ENCODE results near the gene LGI4.

LGI4 gene

GRCh38 chr19:35149463-35149862 lies 14.6 kb upstream of the LGI4 start:
- DNase-seq (ENCODE audit: extremely low read depth, low read depth), result no peak
- H3K4me3 ChIP-seq (replicated peaks; ENCODE audit: low read depth, low read length), result no peak overlapping the region
- TF ChIP-seq CTCF (IDR thresholded peaks at IDR 0.05; ENCODE audit: low read depth, low read length, missing control alignments), result no peak

GRCh38 chr19:35146746-35147459 lies 12.0 kb upstream of the LGI4 start:
- DNase-seq (ENCODE audit: extremely low read depth, low read depth), result no peak

GRCh38 chr19:35144600-35145436 lies 10.0 kb upstream of the LGI4 start:
- no peak for TF ChIP-seq CTCF (IDR thresholded peaks at IDR 0.05; ENCODE audit: low read depth, low read length, missing control alignments)
- no peak overlapping the region for H3K4me3 ChIP-seq (replicated peaks; ENCODE audit: low read depth, low read length)
- no peak for DNase-seq (ENCODE audit: extremely low read depth, low read depth)

More at GRCh38 chr19:35146746-35147459, 12.0 kb upstream of the LGI4 start:
- no peak for TF ChIP-seq CTCF (IDR thresholded peaks at IDR 0.05; ENCODE audit: low read depth, low read length, missing control alignments)
- no peak overlapping the region for H3K4me3 ChIP-seq (replicated peaks; ENCODE audit: low read depth, low read length)

- no peak for TF ChIP-seq CTCF (IDR thresholded peaks at IDR 0.05; ENCODE audit: low read depth, low read length, missing control alignments)
- H3K4me3 ChIP-seq (replicated peaks; ENCODE audit: low read depth, low read length), result no peak overlapping the region
These were observed 9.4 kb upstream of the LGI4 start for GRCh38 chr19:35144259-35144599.

GRCh38 chr19:35143818-35144217 lies 9.0 kb upstream of the LGI4 start:
- H3K4me3 ChIP-seq (replicated peaks; ENCODE audit: low read depth, low read length), result no peak overlapping the region
- no peak for TF ChIP-seq CTCF (IDR thresholded peaks at IDR 0.05; ENCODE audit: low read depth, low read length, missing control alignments)
- DNase-seq (ENCODE audit: extremely low read depth, low read depth), result no peak

More at GRCh38 chr19:35144259-35144599, 9.4 kb upstream of the LGI4 start:
- DNase-seq (ENCODE audit: extremely low read depth, low read depth), result no peak

- H3K4me3 ChIP-seq (replicated peaks; ENCODE audit: low read depth, low read length), result no peak within 1 kb of the TSS
These were observed 8.4 kb upstream of the LGI4 start, which contains the start of gene FXYD7 for GRCh38 chr19:35143231-35143715. FXYD7 (plus strand) TSS chr19:35143255; CDS start chr19:35143334, 79 bp downstream.

More at GRCh38 chr19:35143231-35143715, 8.4 kb upstream of the LGI4 start, which contains the start of gene FXYD7:
- no peak for TF ChIP-seq CTCF (IDR thresholded peaks at IDR 0.05; ENCODE audit: low read depth, low read length, missing control alignments)
- DNase-seq (ENCODE audit: extremely low read depth, low read depth), result no peak

Measured in HFF-Myc (cell line).